PFSK-1 (cell line): ENCODE results near the gene OR56A1.

Experiments used
- FOXP2 ChIP-seq: optimal IDR thresholded peaks from 2 replicates; pipeline ENCODE3; 2011; ENCODE audit warnings: borderline replicate concordance, control low read depth, inconsistent platforms; ENCODE audit not compliant: insufficient read depth; ENCODE audit errors: extremely low read length, extremely low read depth
- POLR2AphosphoS5 ChIP-seq: IDR thresholded peaks from 2 replicates; pipeline ENCODE4 v1.6.1; 2012; ENCODE audit warnings: low read depth, mild to moderate bottlenecking, control low read depth, low read length, moderate library complexity
- SIN3A ChIP-seq: IDR thresholded peaks from 2 replicates; pipeline ENCODE4 v1.6.1; 2012; ENCODE audit warnings: mild to moderate bottlenecking, low read length, moderate library complexity, borderline replicate concordance; ENCODE audit not compliant: insufficient read depth
- TAF1 ChIP-seq: IDR thresholded peaks from 2 replicates; pipeline ENCODE4 v1.6.1; 2012; ENCODE audit warnings: low read length, control low read depth, borderline replicate concordance; ENCODE audit not compliant: insufficient read depth
- TF ChIP-seq, protein P1 (sequence below), 2 experiments: IDR thresholded peaks; 2 replicates each; pipeline versions ENCODE4 v1.6.1 to v1.8.0; 2011 to 2012; ENCODE audit warnings: low read depth in 2 of 2, low read length in 2 of 2, control low read depth in 1 of 2, inconsistent platforms in 1 of 2, mild to moderate bottlenecking in 1 of 2, moderate library complexity in 1 of 2; ENCODE audit not compliant: insufficient read depth in 1 of 2

Gene OR56A1

DNA sequence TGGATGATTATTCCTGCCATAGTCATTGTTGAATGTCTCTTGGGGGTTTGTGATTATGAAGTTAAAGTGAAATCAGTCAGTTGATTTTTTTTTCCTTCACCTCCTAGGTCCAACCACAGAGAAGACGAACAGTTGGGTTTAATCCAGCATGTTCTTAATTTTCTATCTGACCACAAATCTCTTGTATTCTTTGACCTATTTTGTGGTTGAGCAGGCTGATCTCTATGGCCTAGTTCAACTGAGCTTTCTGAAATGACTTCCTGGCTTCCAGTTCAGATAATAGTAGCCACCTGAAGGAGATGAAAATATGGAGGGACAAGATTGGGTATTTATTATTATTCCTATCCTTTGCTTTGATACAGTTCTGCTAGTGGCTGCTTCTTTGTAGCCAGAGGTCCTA lies 57.0 kb downstream of the OR56A1 start:
- TF ChIP-seq SIN3A (no peak), POLR2AphosphoS5 (no peak), FOXP2 (no peak), TAF1 (no peak)
- TF ChIP-seq, protein P1, sequence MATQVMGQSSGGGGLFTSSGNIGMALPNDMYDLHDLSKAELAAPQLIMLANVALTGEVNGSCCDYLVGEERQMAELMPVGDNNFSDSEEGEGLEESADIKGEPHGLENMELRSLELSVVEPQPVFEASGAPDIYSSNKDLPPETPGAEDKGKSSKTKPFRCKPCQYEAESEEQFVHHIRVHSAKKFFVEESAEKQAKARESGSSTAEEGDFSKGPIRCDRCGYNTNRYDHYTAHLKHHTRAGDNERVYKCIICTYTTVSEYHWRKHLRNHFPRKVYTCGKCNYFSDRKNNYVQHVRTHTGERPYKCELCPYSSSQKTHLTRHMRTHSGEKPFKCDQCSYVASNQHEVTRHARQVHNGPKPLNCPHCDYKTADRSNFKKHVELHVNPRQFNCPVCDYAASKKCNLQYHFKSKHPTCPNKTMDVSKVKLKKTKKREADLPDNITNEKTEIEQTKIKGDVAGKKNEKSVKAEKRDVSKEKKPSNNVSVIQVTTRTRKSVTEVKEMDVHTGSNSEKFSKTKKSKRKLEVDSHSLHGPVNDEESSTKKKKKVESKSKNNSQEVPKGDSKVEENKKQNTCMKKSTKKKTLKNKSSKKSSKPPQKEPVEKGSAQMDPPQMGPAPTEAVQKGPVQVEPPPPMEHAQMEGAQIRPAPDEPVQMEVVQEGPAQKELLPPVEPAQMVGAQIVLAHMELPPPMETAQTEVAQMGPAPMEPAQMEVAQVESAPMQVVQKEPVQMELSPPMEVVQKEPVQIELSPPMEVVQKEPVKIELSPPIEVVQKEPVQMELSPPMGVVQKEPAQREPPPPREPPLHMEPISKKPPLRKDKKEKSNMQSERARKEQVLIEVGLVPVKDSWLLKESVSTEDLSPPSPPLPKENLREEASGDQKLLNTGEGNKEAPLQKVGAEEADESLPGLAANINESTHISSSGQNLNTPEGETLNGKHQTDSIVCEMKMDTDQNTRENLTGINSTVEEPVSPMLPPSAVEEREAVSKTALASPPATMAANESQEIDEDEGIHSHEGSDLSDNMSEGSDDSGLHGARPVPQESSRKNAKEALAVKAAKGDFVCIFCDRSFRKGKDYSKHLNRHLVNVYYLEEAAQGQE (IDR thresholded peaks at IDR 0.05; ENCODE audit: insufficient read depth in 1 of 2, low read depth in 2 of 2, low read length in 2 of 2) = no peak
